Large intestine (tissue), 3 donors: ENCODE data around the gene DCXR. TPM values are rescaled to one million over a fixed set of nuclear protein-coding genes. Genes with fewer than 3 reads are reported as not detected.

Experiments used
- DNase-seq, 2 donors: peaks; one replicate each; pipeline versions ENCODE4 v3.0.0 to v3.0.0-alpha.2; 2013
- H3K27ac ChIP-seq: one replicate; pipeline ENCODE4 v1.5.1; 2013; ENCODE audit warnings: low read length
- H3K27me3 ChIP-seq: 2 replicates; pipeline ENCODE4 v1.6.1; 2013; ENCODE audit warnings: low read length; ENCODE audit not compliant: control insufficient read depth, insufficient read depth
- H3K36me3 ChIP-seq: 2 replicates; pipeline ENCODE4 v1.6.1; 2013; ENCODE audit warnings: low read length; ENCODE audit not compliant: control insufficient read depth, insufficient read depth
- H3K4me1 ChIP-seq: one replicate; pipeline ENCODE4 v1.6.1; 2013; ENCODE audit warnings: low read length; ENCODE audit not compliant: control insufficient read depth, insufficient read depth
- H3K4me3 ChIP-seq: one replicate; pipeline ENCODE4 v1.5.1; 2013; ENCODE audit warnings: low read length
- H3K9me3 ChIP-seq: one replicate; pipeline ENCODE4 v1.6.1; 2013; ENCODE audit warnings: mild to moderate bottlenecking, low read depth, low read length, moderate library complexity; ENCODE audit not compliant: control insufficient read depth
- WGBS: methylation state at CpG from one replicate; pipeline ENCODE4 v1.1.5; 2013; ENCODE audit warnings: low lambda C conversion rate; ENCODE audit not compliant: insufficient coverage; 5-methylcytosine and 5-hydroxymethylcytosine counted together
- polyA plus RNA-seq: library from polyadenylated mRNA; unstranded; fragments of 120-200 nt; gene quantifications from one replicate; pipeline ENCODE4 v1.2.1, GENCODE V29; 2013

Gene DCXR
- polyA plus RNA-seq, 1 donor, result 44.1 TPM

DNA sequence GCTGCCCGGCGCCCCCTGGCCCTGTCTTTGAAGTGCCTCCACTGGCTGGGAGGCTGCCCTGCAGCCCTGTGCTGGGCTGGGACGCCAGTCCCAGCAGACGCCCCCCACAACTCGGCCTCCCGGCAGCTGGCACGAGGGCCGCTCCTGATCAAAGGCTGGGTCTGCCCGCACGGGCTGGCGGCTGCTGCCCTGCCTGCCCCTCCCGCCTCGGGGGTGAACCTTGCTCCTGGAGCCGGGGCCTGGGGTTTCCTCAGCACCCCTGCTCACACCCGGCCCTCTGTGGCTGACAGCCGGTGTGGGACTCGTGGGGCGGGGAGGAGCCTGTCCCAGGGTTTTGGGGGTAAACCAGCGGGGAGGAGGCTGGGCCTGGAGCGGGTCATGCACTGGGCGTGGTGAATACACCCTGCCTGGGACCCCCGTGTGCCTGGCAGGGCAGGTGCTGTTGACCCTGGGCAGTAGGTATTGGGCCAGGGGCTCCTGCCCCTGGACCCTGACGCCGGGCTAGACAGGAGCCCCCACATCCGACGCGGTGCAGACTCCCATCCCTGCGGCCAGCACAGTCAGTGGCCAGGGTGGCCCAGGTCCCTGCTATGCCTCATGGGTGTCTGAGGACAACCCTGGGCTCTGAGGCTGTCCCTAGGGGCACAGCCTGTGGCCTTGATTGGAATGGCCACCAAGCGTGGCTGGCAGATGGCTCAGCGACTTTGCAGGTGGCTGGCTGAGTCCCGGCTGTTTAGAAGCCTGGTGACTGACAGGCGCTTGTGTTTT is 36.5 kb downstream of the DCXR start:
- no CpG with 5 or more reads among the region's 32 CpGs for WGBS
- H3K4me3 ChIP-seq, result no peak overlapping the region
- H3K36me3 ChIP-seq, result peaks cover 11% of the 10 kb centered on the region
- peak overlapping the region; percentile 69 for H3K27ac ChIP-seq
- peak; percentile 85 to 93 for DNase-seq
- peaks cover 25% of the 10 kb centered on the region for H3K4me1 ChIP-seq
- no peaks in the 10 kb centered on the region for H3K9me3 ChIP-seq
- H3K27me3 ChIP-seq, result no peaks in the 10 kb centered on the region

DNA sequence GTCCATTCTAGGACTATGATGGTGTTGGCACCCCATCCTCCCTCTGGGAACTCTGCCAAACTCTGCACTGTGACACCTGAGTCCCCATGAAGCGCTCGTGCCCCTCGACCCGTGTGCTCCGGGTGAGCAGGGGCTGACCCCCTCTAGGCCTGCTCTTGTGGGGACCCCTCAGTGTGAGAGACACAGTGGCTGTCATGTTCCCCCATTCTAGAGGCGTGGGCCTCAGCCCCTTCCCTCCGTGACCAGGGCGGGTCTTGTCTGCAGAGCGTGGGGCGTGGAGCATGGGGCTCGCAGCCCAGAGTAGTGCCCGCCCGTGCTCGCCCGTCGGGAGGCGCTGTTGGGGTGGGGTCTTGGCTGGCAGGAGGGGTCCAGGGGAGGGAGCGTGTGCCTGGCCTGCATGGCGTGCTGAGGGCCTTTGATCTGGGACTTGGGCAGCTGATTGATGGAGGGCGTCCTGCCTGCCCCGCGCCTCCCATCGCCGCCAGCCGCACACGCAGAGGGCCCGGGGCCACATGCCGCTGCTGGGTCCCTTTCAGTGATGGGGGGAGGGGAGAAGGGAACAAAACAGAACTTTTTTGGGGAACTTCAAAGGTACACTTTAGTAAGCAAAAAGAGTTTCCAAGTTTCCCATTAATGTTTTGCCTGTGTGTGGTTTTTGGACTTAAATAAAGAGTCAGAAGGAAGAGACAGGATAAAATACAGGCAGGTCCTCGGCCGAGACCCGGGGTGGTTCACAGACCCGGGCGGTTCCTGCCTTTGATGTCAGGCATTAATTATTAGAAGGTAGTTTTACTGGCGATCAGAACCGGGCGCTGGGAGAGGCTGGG is 37.3 kb downstream of the DCXR start:
- H3K4me1 ChIP-seq, result peaks cover 25% of the 10 kb centered on the region
- DNase-seq, result peak in 1 of 2 donors; percentile 40
- no CpG with 5 or more reads among the region's 36 CpGs for WGBS
- H3K9me3 ChIP-seq, result no peaks in the 10 kb centered on the region
- H3K36me3 ChIP-seq, result peaks cover 18% of the 10 kb centered on the region
- peak overlapping the region; percentile 22 for H3K27ac ChIP-seq
- no peak overlapping the region for H3K4me3 ChIP-seq
- no peaks in the 10 kb centered on the region for H3K27me3 ChIP-seq

DNA sequence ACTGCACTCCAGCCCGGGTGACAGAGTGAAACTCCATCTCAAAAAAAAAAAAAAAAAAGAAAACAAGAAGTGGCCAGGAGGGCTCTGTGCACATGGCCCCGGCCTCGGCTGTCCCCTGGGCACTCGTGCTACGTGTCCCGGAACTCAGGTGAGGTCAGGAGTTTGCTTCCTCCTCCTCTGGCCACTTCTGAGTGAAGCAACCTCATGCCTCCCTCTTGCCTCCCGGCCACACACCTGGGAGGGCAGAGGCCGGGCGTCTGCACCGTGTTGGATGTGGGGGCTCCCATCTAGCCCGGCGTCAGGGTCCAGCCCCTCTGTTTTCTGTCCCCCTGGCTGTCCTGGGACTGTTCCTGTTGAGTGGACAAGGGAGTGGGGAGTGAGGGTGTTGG is 37.9 kb downstream of the DCXR start:
- Histone ChIP-seq H3K9me3 (no peaks in the 10 kb centered on the region), H3K4me3 (no peak overlapping the region), H3K36me3 (peaks cover 20% of the 10 kb centered on the region), H3K4me1 (peaks cover 25% of the 10 kb centered on the region), H3K27ac (no peak overlapping the region), H3K27me3 (no peaks in the 10 kb centered on the region)
- DNase-seq, result no peak
- no CpG with 5 or more reads among the region's 12 CpGs for WGBS

DNA sequence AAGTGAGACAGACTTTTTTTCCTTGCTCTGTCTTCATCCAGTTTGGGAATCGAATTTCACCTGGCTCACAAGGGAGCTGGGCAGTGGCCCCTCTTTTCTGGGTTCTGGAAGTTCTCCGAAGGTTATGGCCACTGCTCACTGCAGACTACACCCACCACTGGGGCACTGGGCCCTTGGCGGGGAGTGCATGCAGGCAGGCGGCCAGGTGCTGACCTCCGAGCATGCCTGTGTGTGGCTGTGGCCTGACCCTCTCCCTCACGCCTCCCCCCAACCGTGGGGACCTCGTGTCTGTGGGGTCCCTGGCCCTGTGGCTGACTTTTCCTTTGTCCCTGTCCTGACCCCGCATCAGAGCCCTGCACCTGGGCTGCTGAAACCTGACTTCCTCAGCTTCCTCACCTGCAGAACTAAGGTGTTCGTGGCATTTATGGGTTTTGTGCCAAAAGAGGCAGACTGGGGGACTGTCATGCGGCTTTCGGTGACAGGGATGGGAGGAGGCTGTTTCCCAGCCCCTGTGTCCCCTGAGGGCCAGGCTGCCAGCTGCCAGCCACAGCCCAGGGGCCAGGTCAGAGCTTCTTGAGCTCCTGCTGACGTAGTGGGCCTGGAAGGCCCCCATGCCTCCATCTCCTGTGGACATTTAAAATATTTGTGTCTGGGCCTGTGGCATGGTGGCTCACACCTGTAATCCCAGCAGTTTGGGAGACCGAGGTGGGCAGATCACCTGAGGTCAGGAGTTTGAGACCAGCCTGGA is 38.6 kb downstream of the DCXR start:
- Histone ChIP-seq H3K9me3 (no peaks in the 10 kb centered on the region), H3K36me3 (peaks cover 21% of the 10 kb centered on the region), H3K4me1 (peaks cover 25% of the 10 kb centered on the region), H3K27me3 (no peaks in the 10 kb centered on the region), H3K27ac (no peak overlapping the region), H3K4me3 (no peak overlapping the region)
- DNase-seq, result no peak
- no CpG with 5 or more reads among the region's 14 CpGs for WGBS

DNA sequence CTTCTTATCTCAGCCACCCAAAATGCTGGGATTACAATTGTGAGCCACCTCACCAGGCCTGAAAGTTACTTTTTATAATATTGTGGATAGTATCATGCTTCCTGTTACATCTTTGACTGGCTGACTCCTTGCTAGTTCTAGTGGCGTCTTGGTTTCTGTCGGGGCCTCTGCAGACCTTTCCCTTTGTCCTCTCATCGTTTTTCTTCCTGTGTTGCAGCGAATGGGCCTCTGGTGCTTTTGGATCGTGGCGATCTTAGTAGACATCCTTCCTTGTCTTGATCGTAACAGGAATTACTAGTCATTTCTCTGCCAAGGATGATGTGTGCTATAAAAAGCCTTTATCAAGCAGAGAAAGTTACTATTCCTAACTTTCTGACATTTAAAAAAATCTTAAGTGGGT is 39.3 kb downstream of the DCXR start:
- Histone ChIP-seq H3K9me3 (no peaks in the 10 kb centered on the region), H3K36me3 (peaks cover 25% of the 10 kb centered on the region), H3K27me3 (no peaks in the 10 kb centered on the region), H3K27ac (no peak overlapping the region), H3K4me3 (no peak overlapping the region), H3K4me1 (peaks cover 21% of the 10 kb centered on the region)
- 81% methylated on average over 3 of the region's 7 CpGs for WGBS
- no peak for DNase-seq

DNA sequence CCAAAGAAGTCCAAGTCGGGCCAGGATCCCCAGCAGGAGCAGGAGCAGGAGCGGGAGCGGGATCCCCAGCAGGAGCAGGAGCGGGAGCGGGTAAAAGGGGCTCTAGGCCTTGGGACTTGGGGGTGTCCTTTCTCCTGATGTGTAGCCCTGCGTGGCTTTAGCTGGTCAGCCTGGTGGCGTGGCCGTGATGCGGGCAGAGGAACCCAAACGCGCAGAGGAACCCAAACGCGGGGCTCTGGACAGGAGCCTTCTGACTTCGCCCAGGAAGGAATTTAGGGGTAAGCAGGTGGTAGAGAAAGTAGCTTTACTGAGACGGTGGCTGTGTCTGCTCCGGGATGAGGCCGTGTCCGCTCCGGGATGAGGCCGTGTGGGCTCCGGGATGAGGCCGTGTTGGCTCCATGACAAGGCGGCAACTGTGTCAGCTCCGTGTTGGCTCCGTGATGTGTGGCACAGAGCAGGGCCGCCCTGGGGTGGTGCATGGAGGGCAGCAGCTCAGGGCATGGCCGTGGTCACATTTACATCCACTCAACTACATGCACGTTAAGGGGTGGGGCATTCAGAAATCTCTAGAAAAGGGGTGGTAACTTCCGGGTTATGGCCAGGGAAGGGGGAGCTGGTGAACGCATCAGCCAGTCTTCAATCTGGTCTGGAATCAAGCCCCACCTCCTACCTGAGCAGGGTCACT is 40.6 kb downstream of the DCXR start:
- WGBS, result no CpG with 5 or more reads among the region's 30 CpGs
- DNase-seq, result no peak
- H3K27me3 ChIP-seq, result no peaks in the 10 kb centered on the region

DNA sequence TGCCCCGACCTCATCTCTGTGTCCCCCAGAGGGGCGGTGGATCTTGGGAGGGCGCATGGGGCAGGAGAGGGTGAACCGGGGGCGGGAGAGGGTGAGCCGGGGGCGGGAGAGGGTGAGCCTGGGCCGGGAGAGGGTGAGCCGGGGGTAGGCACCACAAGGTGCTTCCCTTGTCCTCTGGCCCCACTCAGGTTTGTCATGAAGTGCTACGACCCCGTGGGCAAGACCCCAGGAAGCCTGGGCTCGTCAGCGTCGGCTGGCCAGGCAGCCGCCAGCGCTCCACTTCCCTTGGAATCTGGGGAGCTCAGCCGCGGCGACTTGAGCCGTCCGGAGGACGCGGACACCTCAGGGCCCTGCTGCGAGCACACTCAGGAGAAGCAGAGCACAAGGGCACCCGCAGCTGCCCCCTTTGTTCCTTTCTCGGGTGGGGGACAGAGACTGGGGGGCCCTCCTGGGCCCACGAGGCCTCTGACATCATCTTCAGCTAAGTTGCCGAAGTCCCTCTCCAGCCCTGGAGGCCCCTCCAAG is 41.2 kb downstream of the DCXR start:
- Histone ChIP-seq H3K4me3 (no peak overlapping the region), H3K4me1 (peaks cover 30% of the 10 kb centered on the region), H3K27ac (no peak overlapping the region), H3K9me3 (peaks cover 1% of the 10 kb centered on the region), H3K27me3 (no peaks in the 10 kb centered on the region), H3K36me3 (peaks cover 25% of the 10 kb centered on the region)
- DNase-seq, result no peak
- 100% methylated on average over 2 of the region's 28 CpGs for WGBS

More for the DNA sequence above, 40.6 kb downstream of the DCXR start:
- Histone ChIP-seq H3K9me3 (no peaks in the 10 kb centered on the region), H3K36me3 (peaks cover 25% of the 10 kb centered on the region), H3K27ac (no peak overlapping the region), H3K4me3 (no peak overlapping the region), H3K4me1 (peaks cover 30% of the 10 kb centered on the region)

DNA sequence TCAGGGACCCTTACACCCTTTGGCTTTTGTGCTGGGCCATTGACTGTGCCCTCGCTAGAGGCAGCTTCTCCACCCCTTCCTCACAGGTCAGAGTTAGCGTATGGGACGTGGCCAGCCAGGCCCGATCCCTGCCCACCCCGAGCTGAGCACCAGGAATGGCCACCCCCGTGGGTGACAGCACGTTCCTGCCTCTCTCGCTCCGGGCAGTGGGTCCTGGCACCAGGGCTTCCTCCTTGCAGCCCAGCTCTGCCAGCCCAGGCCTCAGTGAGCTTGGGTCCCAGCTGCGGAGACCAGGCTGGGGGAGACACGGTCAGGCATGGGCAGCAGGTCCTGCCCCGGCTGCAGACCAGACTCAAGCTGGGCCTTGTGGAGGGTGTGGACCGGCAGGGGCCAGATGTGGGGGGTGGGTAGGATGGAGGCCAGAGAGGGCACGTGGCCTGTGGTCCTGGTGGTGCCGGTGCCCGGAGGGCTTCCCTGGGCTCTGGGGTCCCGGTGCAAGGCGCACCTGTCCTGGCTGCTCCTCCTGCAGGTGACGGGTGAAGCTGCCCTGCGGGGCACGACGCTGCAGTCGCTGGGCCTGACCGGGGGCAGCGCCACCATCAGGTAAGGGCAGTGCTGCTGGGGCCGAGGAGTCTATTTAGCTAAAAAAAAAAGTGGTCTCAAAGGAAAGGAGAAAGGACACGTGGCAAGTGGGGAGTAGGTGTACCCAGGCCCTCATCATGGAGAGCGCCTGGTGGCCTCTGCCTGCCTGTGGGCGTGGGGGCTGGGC is 41.9 kb downstream of the DCXR start:
- Histone ChIP-seq H3K4me3 (no peak overlapping the region), H3K27me3 (no peaks in the 10 kb centered on the region), H3K4me1 (peaks cover 27% of the 10 kb centered on the region), H3K27ac (no peak overlapping the region), H3K36me3 (peaks cover 25% of the 10 kb centered on the region), H3K9me3 (peaks cover 7% of the 10 kb centered on the region)
- DNase-seq, result no peak
- no CpG with 5 or more reads among the region's 29 CpGs for WGBS

DNA sequence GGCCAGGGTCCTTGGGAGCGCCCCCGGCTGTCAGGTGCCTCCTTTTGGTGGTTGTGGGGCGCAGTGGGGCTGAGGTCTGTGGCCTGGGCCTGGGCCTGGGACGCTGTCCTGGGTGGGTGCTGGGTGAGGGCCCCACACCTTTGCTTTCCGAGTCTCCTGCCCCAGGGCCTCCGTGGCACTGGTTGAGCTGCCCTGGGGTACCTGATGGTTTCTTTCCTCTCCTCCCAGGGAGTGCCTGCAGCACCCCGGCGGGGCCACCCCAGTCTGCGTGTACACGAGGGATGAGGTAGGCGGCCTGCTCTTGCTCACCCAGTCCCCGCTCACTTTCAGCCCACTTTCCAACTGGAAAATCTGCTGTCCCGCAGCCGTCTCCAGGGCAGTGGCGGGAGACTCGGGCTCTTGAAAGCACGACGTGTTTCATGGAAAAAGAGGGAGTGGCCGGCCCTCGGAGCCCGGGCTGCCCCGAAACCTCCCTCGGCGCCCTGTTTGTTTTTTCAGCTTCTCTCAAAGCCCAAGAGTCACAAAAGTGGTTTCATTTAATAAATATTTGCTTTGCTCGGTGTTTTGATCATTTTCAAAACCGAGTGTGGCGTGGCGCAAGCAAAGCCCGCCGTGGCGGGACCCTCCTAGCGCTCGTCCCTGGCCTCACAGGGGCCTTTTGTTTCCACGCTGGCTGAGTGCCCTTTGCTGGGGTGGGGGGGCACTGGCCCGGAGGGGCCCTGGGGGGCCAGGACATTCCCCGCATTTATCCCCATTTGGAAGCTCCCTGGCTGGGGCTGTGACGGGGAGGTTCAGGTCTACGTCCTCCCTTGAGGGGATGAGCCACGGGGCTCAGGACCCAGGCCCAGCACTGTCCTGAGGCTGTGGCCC is 42.7 kb downstream of the DCXR start:
- WGBS, result 75% methylated on average over 2 of the region's 39 CpGs
- Histone ChIP-seq H3K4me1 (peaks cover 18% of the 10 kb centered on the region), H3K27me3 (no peaks in the 10 kb centered on the region), H3K4me3 (no peak overlapping the region), H3K27ac (no peak overlapping the region), H3K9me3 (peaks cover 7% of the 10 kb centered on the region), H3K36me3 (peaks cover 25% of the 10 kb centered on the region)
- no peak for DNase-seq
